ENCODE results near the gene TOX3. TPM values are rescaled to one million over a fixed set of nuclear protein-coding genes. Genes with fewer than 3 reads are reported as not detected.

TOX3 gene
- total RNA-seq, 1 experiment from 2014 or later: 20.2 TPM

GRCh38 chr16:52528393-52529065 lies 18.4 kb downstream of the TOX3 start:
- DNase-seq (ENCODE audit: low spot score): no peak
- no peak; the same call in 1 of the 2 replicates for ATAC-seq
- Mint-ChIP-seq H3K27ac (0 out of 2 replicates have a peak overlapping the region, but pooled peaks have one; percentile 13), H3K9me3 (no peaks in the 10 kb centered on the region), H3K4me3 (no peak overlapping the region), H3K4me1 (peaks cover 68% of the 10 kb centered on the region), H3K36me3 (peaks cover 3% of the 10 kb centered on the region), H3K27me3 (ENCODE audit: low read depth) (no peaks in the 10 kb centered on the region)
- ChIA-PET POLR2A (no interaction called here), CTCF (interaction anchor here (1.0 to 1.5 kb wide), 2 partner anchors 20 to 46 kb away, joined by 3 read pairs; no protein-coding TSS in a partner anchor)
- TF ChIP-seq HMGA2 (CRISPR knock-in tag; IDR thresholded peaks at IDR 0.05): no peak
- TF ChIP-seq STAT6 (CRISPR knock-in tag; conservative IDR thresholded peaks at IDR 0.05; ENCODE audit: low read depth): no peak
- TF ChIP-seq USF1 (CRISPR knock-in tag; IDR thresholded peaks at IDR 0.05): no peak

GRCh38 chr16:52526830-52527229 lies 20.1 kb downstream of the TOX3 start:
- ChIA-PET POLR2A (no interaction called here), CTCF (interaction anchor here (0.6 to 2.3 kb wide), 3 partner anchors 21 to 388 kb away, joined by 4 to 11 read pairs (median 4); partner anchors contain the start of gene TOX3)
- Mint-ChIP-seq H3K27ac (no peak overlapping the region), H3K36me3 (peaks cover 7% of the 10 kb centered on the region), H3K27me3 (ENCODE audit: low read depth) (no peaks in the 10 kb centered on the region), H3K4me3 (no peak overlapping the region), H3K4me1 (peaks cover 85% of the 10 kb centered on the region), H3K9me3 (no peaks in the 10 kb centered on the region)
- TF ChIP-seq RORB (CRISPR knock-in tag; IDR thresholded peaks at IDR 0.05): no peak
- no peak for TF ChIP-seq FOXP4 (CRISPR knock-in tag; IDR thresholded peaks at IDR 0.05)
- TF ChIP-seq CREM (CRISPR knock-in tag; IDR thresholded peaks at IDR 0.05): no peak
- TF ChIP-seq IRF2 (CRISPR knock-in tag; IDR thresholded peaks at IDR 0.05; ENCODE audit: borderline replicate concordance, low read depth): no peak
- TF ChIP-seq ZNF671 (CRISPR knock-in tag; IDR thresholded peaks at IDR 0.05): no peak
- TF ChIP-seq HMGA2 (CRISPR knock-in tag; IDR thresholded peaks at IDR 0.05): no peak
- no peak for TF ChIP-seq GTF2I (CRISPR knock-in tag; conservative IDR thresholded peaks at IDR 0.05)
- no peak for TF ChIP-seq ARID4B (CRISPR knock-in tag; IDR thresholded peaks at IDR 0.05; ENCODE audit: borderline replicate concordance)
- TF ChIP-seq NFE2L1 (CRISPR knock-in tag; IDR thresholded peaks at IDR 0.05): no peak
- no peak for TF ChIP-seq FOXP1 (CRISPR knock-in tag; IDR thresholded peaks at IDR 0.05; ENCODE audit: borderline replicate concordance)
- no peak for TF ChIP-seq ZNF121 (CRISPR knock-in tag; IDR thresholded peaks at IDR 0.05)
- ATAC-seq (no peak), DNase-seq (ENCODE audit: low spot score) (no peak)

Data from WTC11 (cell line).